GM18519 (cell line): ENCODE results near the gene LZIC.

ENCODE experiments used
- ATAC-seq: cut with Tn5 transposase; IDR thresholded peaks from one replicate; pipeline ENCODE4 v1.9.1; 2021; ENCODE audit warnings: mild to moderate bottlenecking, moderate library complexity; ENCODE audit not compliant: unreplicated experiment, low FRiP score

Gene LZIC

DNA sequence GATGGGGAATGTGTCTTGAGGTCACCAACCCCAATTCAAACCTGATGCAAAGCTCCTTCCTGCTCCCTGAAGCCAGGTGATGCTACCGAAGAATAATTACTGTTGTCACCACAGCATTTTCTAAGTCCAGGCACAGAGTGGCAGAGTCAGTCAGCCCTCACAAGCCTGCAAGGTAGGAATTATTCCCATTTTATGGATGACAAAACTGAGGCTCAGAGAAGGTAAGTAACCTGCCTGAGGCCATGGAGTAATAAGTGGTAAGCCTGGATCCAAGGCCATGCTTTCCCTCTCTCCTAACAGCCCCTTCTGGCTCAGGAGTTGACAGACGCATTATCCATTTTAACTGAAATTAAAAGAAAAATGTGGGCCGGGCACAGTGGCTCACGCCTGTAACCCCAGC, 56.1 kb downstream of the LZIC start:
- ATAC-seq: no peak

GRCh38 chr1:9886092-9886742, 57.0 kb downstream of the LZIC start:
- ATAC-seq: no peak

DNA sequence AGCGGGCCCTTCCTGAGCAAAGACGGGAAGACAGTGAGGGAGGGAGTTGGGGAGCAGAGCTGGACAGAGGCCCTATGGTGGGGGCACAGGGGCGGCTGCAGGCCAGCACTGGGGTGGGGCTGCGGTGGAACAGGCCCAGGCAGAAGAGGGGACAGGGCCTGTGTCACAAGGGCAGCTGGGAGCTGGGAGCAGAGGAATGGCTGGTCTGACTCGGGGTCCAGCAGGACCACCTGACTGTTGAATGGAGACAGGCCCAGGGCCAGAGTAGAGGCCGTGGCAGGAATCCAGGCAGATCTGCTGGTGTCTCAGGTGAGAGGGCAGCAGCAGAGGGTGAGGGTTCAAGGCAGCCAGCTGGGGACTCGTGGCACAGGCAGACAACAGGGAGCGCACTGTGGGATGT, 58.4 kb downstream of the LZIC start:
- no peak for ATAC-seq

DNA sequence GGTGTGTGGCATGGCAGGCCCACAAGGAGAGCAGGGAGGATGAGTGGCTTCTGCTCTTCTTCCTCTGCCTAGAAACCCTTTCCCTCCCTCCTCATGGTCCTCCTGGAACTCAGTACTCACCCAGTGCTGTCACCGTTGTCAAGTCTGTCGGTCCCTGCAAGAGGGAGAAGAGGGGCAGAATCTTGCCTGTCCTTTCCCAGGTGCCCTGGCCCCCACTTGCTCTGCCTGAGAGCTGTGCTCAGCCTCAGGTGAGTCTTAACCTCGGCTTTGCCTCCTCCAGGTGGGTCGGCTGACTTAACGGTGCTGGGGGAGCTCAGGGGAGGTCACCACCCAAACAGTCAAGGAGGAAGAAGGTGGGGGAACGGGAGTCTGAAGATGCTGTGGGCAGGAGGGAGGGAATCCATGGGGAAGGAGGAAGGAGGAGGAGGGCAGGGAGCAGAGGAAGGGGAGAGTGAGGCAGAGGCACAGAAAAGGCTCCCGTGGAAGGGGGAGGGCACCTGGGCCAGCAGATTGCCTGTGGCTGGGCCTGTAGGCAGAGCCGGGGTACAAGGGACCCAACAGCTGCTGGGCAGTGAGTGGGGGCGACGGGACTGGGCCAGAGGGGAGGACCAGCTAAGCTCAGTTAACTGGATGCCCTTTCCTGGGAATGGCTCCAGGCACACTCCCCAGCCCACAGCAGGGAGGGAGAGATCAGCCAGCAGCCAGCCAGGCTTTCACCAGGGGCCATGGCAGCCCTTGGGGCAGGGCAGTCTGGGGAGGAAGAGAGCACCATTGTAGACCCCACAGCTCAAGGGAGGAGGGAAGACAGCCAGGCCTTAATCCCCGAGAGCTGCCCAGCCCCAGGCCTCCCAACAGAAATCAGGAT, 59.4 kb downstream of the LZIC start:
- no peak for ATAC-seq

- no peak for ATAC-seq
These were observed 60.3 kb downstream of the LZIC start for GRCh38 chr1:9882945-9883303.

- ATAC-seq: no peak
These were observed 60.8 kb downstream of the LZIC start for GRCh38 chr1:9882296-9882944.

DNA sequence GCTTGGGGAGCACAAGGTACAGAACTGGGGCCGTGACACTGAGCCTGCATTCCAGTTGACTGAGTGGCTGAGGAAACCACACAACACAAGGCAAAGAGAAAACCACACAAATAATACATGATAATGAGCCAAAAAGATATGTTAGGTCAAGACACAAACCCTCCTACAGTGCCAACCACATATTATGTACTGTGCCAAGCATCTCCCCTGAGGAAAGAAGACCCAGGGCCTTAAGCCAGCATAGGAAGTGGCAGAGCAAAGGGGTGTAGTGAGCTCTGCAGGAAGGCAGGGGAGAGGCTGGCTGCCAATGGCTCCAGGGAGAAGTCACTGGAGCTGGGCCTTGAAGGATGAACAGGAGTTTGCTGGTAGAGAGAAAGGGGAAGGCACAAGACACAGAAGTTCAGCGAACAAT, 61.3 kb downstream of the LZIC start:
- ATAC-seq: no peak
